H1 (cell line): ENCODE measurements around the gene TCF7L2.

Experiments used
- EZH2 ChIP-seq: fragments of 200-600 bp; sonication (generic); IDR thresholded peaks from 2 replicates; pipeline ENCODE4 v1.7.1; 2012; ENCODE audit warnings: low read depth, mild to moderate bottlenecking, moderate library complexity, low read length, inconsistent platforms; ENCODE audit not compliant: severe bottlenecking
- POLR2A ChIP-seq, 2 experiments: IDR thresholded peaks; 1 replicate in 1 of 2; 2 replicates in 1 of 2; pipeline ENCODE4 v1.6.1; 2011; ENCODE audit warnings: low read depth in 2 of 2, low read length in 2 of 2, mild to moderate bottlenecking in 2 of 2; ENCODE audit errors: control extremely low read depth in 1 of 2
- TF ChIP-seq, protein P1 (sequence below), 3 experiments: IDR thresholded peaks; 1 replicate in 2 of 3; 2 replicates in 1 of 3; pipeline versions ENCODE4 v1.5.1 to v1.6.1; 2011; ENCODE audit warnings: low read length in 3 of 3, mild to moderate bottlenecking in 3 of 3, inconsistent platforms in 2 of 3, low read depth in 1 of 3, moderate library complexity in 1 of 3; ENCODE audit not compliant: insufficient read depth in 1 of 3; ENCODE audit errors: control extremely low read depth in 1 of 3
- TF ChIP-seq, protein P2 (sequence below): IDR thresholded peaks from 2 replicates; pipeline ENCODE4 v1.6.1; 2012; ENCODE audit warnings: low read length, inconsistent platforms

DNA sequence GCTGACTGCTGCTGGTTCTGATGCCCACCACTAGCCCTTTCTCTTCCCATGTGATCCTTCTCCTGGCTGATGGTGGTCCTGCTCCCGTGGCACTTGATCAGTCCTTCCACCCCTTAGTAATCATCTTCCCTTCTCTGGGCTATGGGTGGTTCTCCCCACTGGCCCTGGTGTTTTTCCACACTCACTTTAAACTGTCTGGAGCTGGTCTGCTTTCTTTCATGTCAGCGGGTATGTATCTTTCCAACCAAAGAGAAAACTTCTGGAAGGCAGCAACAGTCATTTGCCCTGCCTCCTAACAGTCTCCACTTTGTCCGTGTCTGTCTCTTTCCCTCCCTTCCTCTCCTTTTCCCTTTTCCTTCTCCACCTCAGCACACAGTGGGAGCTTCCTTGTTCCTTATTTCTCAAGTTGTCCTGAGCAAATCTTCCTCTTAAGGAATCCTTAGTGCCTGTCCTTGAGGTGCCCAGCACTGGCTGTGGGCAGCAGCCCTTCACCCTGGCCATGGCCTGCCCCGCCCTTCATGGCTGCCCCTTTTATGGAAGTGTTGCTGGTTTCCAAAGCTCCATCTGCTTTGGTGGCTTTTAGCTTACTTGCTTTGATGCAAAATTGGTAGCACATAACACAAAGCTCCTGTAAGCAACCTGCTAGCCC, 189.0 kb downstream of the TCF7L2 start:
- TF ChIP-seq POLR2A (IDR thresholded peaks at IDR 0.05; ENCODE audit: control extremely low read depth in 1 of 2, low read depth in 2 of 2, low read length in 2 of 2) (no peak), EZH2 (no peak)
- TF ChIP-seq, protein P1, sequence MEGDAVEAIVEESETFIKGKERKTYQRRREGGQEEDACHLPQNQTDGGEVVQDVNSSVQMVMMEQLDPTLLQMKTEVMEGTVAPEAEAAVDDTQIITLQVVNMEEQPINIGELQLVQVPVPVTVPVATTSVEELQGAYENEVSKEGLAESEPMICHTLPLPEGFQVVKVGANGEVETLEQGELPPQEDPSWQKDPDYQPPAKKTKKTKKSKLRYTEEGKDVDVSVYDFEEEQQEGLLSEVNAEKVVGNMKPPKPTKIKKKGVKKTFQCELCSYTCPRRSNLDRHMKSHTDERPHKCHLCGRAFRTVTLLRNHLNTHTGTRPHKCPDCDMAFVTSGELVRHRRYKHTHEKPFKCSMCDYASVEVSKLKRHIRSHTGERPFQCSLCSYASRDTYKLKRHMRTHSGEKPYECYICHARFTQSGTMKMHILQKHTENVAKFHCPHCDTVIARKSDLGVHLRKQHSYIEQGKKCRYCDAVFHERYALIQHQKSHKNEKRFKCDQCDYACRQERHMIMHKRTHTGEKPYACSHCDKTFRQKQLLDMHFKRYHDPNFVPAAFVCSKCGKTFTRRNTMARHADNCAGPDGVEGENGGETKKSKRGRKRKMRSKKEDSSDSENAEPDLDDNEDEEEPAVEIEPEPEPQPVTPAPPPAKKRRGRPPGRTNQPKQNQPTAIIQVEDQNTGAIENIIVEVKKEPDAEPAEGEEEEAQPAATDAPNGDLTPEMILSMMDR (IDR thresholded peaks at IDR 0.05; ENCODE audit: control extremely low read depth in 1 of 3, insufficient read depth in 1 of 3, low read depth in 1 of 3, low read length in 3 of 3): no peak
- TF ChIP-seq, protein P2, sequence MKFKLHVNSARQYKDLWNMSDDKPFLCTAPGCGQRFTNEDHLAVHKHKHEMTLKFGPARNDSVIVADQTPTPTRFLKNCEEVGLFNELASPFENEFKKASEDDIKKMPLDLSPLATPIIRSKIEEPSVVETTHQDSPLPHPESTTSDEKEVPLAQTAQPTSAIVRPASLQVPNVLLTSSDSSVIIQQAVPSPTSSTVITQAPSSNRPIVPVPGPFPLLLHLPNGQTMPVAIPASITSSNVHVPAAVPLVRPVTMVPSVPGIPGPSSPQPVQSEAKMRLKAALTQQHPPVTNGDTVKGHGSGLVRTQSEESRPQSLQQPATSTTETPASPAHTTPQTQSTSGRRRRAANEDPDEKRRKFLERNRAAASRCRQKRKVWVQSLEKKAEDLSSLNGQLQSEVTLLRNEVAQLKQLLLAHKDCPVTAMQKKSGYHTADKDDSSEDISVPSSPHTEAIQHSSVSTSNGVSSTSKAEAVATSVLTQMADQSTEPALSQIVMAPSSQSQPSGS: no peak
